Adrenal gland (tissue), 12 donors: ENCODE results near the gene SORBS1. TPM values are rescaled to one million over a fixed set of nuclear protein-coding genes. Genes with fewer than 3 reads are reported as not detected.

ENCODE experiments used
- DNase-seq, 7 donors: peaks; one replicate each; pipeline ENCODE4 v3.0.0-alpha.2; 2019 to 2020
- H3K27ac ChIP-seq, 5 donors: fragments of 200-600 bp; sonication (generic) in 4 of 5; 1 replicate in 3 of 5; 2 replicates in 2 of 5; pipeline versions ENCODE4 v1.5.1 to v1.8.0; 2016 to 2020; ENCODE audit warnings: mild to moderate bottlenecking in 1 of 5
- H3K27me3 ChIP-seq: fragments of 200-600 bp; 2 replicates; pipeline ENCODE4 v1.8.0; 2021
- H3K36me3 ChIP-seq, 2 donors: fragments of 200-600 bp; replicated peaks in 1 of 2; 1 replicate in 1 of 2; 2 replicates in 1 of 2; pipeline versions ENCODE4 v1.5.1 to v1.8.0; 2018 to 2022
- H3K4me1 ChIP-seq, 2 donors: fragments of 200-600 bp; replicated peaks in 1 of 2; 1 replicate in 1 of 2; 2 replicates in 1 of 2; pipeline versions ENCODE4 v1.5.1 to v1.8.0; 2018 to 2021
- H3K4me3 ChIP-seq, 4 donors: fragments of 200-600 bp; sonication (generic) in 3 of 4; one replicate each; pipeline ENCODE4 v1.5.1; 2016 to 2018
- H3K9me3 ChIP-seq, 3 donors: fragments of 200-600 bp; sonication (generic) in 1 of 3; replicated peaks in 1 of 3; 1 replicate in 2 of 3; 2 replicates in 1 of 3; pipeline versions ENCODE4 v1.5.1 to v1.8.0; 2016 to 2021
- POLR2A ChIP-seq, 2 donors: fragments of 450-650 bp; IDR thresholded peaks; one replicate each; pipeline ENCODE4 v1.6.1; 2017; ENCODE audit warnings: antibody characterized with exemption in 2 of 2, mild to moderate bottlenecking in 2 of 2, moderate library complexity in 1 of 2
- WGBS, 4 donors: extraction: QIAGEN DNeasy Blood & Tissue Kit in 2 of 4; methylation state at CpG; one replicate each; pipeline versions ENCODE4 v1.1.5 to v1.1.7; 2013 to 2017; 5-methylcytosine and 5-hydroxymethylcytosine counted together
- intact Hi-C, 2 donors: fragments of 100-400 bp; cut with DNase I; formaldehyde crosslinking; loops; one replicate each; pipeline versions ENCODE4 v1.14.1 to v1.15.0; 2022 to 2023
- polyA plus RNA-seq, 3 donors: library from polyadenylated mRNA; stranded (reverse); fragments of 200-250 nt in 2 of 3; fragments of 350-450 nt in 1 of 3; fragmentation: Illumina TruSeq in 1 of 3; extraction: RNeasy Lipid Tissue Mini Kit (QIAGEN cat#74804) in 1 of 3; gene quantifications; one replicate each; pipeline ENCODE4 v1.2.3, GENCODE V29; 2013 to 2014
- total RNA-seq, 9 donors: library from RNA; depleted of rRNA in 4 of 9; stranded (reverse); fragments of >200 nt in 4 of 9; fragments of 120-200 nt in 1 of 9; fragmentation: NEBNext Ultra II Directional in 1 of 9; extraction: Animal tissue kit (Norgen Biotek cat#: 25700) in 1 of 9; gene quantifications; one replicate each; pipeline versions ENCODE4 v1.1.0 to v1.2.4, GENCODE V29; 2013 to 2023
- TF ChIP-seq, protein P1 (sequence below), 6 experiments: fragments of 450-650 bp in 4 of 6; fragments of 200-600 bp in 2 of 6; sonication (generic) in 1 of 6; IDR thresholded peaks; 1 replicate in 5 of 6; 2 replicates in 1 of 6; pipeline versions ENCODE4 v1.5.1 to v1.8.0; 2016 to 2021; ENCODE audit warnings: antibody characterized with exemption in 6 of 6, mild to moderate bottlenecking in 2 of 6, moderate library complexity in 1 of 6
- donor health status: healthy with polysubstance abuse.
- donor health status: Bipolar disorder and iron deficiency.
- donor health status: DM: yes; HTN: yes; CAD: no.
- donor health status: DM: no; HTN: no; CAD: no.
- donor health status: DM: no; HTN: no; CAD: no.
- donor health status: DM: yes; HTN: yes; CAD: no.

Gene SORBS1
- total and polyA plus RNA-seq, 12 donors: 9.5 to 43.4 (median 19.0) TPM

DNA sequence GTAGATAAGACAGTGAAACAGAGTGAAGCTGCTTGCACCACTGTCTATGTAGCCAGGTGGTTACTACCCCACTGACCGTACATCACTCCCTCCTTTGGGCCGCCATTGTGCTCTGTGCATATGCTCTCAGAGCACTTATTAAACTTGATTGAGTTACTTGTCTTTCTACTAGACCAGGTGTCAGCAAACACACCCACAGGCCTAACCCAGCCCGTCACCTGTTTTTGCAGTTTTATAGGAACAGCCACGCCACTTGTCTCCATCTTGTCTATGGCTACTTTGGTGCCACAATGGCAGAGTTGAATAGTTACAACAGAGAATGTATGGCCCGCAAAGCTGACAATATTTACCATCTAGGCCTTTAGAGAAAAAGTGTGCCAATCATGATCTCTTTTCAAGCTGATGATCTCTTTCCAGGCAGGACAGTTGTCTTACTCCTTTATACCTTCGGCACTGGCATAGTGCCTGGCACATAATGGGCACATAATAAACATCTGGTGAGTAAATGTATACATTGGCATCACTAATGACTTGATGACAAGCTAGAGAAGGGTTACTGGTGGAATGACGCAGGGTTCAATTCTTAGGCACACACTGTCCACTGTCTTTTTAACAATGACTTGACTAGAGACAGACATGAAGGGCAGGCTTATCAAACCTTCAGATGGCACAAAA lies 36.7 kb downstream of the SORBS1 start:
- H3K27ac ChIP-seq: no peak overlapping the region
- 90 to 98% (median 95%) methylated on average over 7 of the region's 7 CpGs for WGBS, 4 donors
- intact Hi-C loops: no loop called here

DNA sequence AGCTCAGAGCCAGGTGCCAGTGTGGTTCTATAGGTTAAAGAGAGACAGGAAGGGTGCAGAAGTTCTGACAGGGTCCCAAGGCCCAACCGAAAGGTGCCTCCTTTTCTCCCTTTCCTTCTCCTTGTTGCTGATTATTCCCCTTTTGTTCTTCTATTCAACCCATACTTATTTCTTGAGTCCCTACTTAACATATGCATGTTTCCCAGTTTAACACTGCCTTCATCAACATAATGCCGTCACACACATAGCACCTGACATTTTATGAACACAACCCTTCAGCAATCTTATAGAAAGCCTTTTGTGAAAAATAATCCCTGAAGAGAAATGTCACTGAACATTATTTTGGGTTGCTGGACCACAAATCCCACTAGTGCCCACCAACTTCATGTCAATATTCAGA lies 39.1 kb downstream of the SORBS1 start:
- 94 to 100% (median 97%) methylated on average over 2 of the region's 2 CpGs for WGBS, 4 donors

More for the DNA sequence above, 36.7 kb downstream of the SORBS1 start:
- DNase-seq: no peak
- TF ChIP-seq, protein P1, sequence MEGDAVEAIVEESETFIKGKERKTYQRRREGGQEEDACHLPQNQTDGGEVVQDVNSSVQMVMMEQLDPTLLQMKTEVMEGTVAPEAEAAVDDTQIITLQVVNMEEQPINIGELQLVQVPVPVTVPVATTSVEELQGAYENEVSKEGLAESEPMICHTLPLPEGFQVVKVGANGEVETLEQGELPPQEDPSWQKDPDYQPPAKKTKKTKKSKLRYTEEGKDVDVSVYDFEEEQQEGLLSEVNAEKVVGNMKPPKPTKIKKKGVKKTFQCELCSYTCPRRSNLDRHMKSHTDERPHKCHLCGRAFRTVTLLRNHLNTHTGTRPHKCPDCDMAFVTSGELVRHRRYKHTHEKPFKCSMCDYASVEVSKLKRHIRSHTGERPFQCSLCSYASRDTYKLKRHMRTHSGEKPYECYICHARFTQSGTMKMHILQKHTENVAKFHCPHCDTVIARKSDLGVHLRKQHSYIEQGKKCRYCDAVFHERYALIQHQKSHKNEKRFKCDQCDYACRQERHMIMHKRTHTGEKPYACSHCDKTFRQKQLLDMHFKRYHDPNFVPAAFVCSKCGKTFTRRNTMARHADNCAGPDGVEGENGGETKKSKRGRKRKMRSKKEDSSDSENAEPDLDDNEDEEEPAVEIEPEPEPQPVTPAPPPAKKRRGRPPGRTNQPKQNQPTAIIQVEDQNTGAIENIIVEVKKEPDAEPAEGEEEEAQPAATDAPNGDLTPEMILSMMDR (IDR thresholded peaks at IDR 0.05): no peak
- Histone ChIP-seq H3K9me3 (no peaks in the 10 kb centered on the region), H3K27me3 (no peaks in the 10 kb centered on the region), H3K4me1 (no peaks in the 10 kb centered on the region), H3K4me3 (no peak overlapping the region), H3K36me3 (no peaks in the 10 kb centered on the region)

DNA sequence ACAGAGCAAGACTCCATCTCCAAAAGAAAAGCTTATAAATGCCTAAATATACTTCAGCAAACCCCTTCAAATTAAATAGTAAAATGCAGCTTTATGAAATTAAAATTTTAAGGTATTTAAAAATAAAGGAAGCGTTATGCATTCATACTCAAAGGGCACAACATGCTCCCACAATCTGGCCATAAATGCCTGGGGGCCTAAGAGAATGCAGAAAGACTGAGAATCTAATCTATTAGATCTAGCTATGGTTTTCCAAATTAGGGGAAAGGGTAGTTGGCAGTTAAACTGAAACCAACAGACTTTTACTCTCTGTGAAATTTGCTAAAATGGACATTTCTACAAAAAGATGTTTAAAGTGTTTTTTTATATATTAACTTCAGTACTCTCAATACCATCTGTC lies 40.6 kb downstream of the SORBS1 start:
- DNase-seq: no peak
- H3K36me3 ChIP-seq: no peaks in the 10 kb centered on the region
- TF ChIP-seq, protein P1 (IDR thresholded peaks at IDR 0.05): no peak
- no peak for TF ChIP-seq POLR2A (IDR thresholded peaks at IDR 0.05)
- H3K9me3 ChIP-seq: no peaks in the 10 kb centered on the region
- H3K4me1 ChIP-seq: peaks cover 0 to 5% of the 10 kb centered on the region in 2 donors
- no peak overlapping the region for H3K27ac ChIP-seq
- WGBS, 4 donors: 86 to 97% (median 92%) methylated on average over 1 of the region's 1 CpG
- intact Hi-C loops: no loop called here
- no peak overlapping the region for H3K4me3 ChIP-seq
- H3K27me3 ChIP-seq: no peaks in the 10 kb centered on the region

More for the DNA sequence above, 39.1 kb downstream of the SORBS1 start:
- no peak for DNase-seq
- no peaks in the 10 kb centered on the region for H3K27me3 ChIP-seq
- TF ChIP-seq, protein P1 (IDR thresholded peaks at IDR 0.05): no peak
- TF ChIP-seq POLR2A (IDR thresholded peaks at IDR 0.05): no peak
- H3K27ac ChIP-seq: no peak overlapping the region
- H3K36me3 ChIP-seq: no peaks in the 10 kb centered on the region
- peaks cover 0 to 5% of the 10 kb centered on the region in 2 donors for H3K4me1 ChIP-seq
- intact Hi-C loops: no loop called here
- no peaks in the 10 kb centered on the region for H3K9me3 ChIP-seq
- no peak overlapping the region for H3K4me3 ChIP-seq

DNA sequence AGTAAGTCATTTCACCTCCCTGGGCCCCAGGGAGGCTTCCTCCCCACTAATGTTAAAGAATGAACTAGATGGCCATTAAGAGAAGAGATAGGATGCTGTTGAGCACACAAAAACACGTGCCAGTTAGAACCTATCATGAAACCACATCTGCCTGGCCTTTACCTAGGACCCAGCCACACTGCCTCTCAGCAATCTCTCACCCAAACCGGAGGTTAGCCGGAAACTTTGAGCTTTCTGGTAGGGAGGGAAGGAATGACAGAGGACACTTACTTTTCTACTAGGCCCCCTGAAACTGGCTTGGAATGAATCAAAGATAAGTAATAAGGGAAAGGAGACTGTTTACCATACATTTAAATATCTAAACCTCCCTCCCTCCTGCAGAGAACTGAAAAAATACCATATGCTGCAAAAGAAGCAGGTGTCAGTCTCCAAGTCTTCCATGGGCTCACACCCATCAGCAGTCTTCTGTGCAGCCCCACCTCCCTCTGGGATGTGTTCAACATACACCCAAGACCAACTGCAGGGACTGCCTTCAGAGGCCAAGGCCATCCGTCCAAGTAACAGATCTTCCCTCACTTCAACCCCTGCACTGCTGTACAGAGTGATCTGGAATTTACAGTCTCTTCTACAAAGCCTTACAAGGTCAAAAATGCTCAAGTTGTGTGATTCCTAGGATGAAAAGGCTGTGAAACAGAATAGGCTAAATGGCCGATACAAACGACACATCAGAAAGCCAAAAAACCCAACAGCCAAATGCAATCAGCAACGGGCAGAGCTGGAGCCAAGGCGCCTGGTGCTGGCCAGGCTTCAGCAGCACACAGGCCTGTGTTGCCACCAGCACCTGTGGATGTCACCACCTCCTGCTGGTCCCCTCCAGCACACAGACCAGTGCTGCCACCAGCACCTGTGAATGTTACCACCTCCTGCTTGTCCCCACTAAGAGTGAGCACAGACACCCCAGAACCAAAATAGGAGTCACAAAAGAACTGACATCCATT lies 42.4 kb downstream of the SORBS1 start:
- no peaks in the 10 kb centered on the region for H3K27me3 ChIP-seq
- intact Hi-C loops: no loop called here
- 70 to 83% (median 75%) methylated on average over 7 to 8 of the region's 8 CpGs for WGBS, 4 donors
- peaks cover 0 to 12% of the 10 kb centered on the region in 2 donors for H3K4me1 ChIP-seq
- no peak overlapping the region for H3K4me3 ChIP-seq
- no peaks in the 10 kb centered on the region for H3K9me3 ChIP-seq
- no peak for DNase-seq
- no peak for TF ChIP-seq POLR2A (IDR thresholded peaks at IDR 0.05)
- TF ChIP-seq, protein P1 (IDR thresholded peaks at IDR 0.05): no peak
- H3K36me3 ChIP-seq: no peaks in the 10 kb centered on the region
- no peak overlapping the region for H3K27ac ChIP-seq
